Ishikawa (cell line): ENCODE results near the gene CHST14.

Source experiments
- TAF1 ChIP-seq: IDR thresholded peaks from 2 replicates; pipeline ENCODE4 v1.6.1; 2012; ENCODE audit warnings: low read depth, mild to moderate bottlenecking
- YY1 ChIP-seq: IDR thresholded peaks from 2 replicates; pipeline ENCODE4 v1.6.1; 2012; ENCODE audit warnings: low read depth
- TF ChIP-seq, protein P1 (sequence below): IDR thresholded peaks from 2 replicates; pipeline ENCODE4 v1.6.1; 2012; ENCODE audit warnings: low read depth, mild to moderate bottlenecking
- TF ChIP-seq, protein P2 (sequence below): IDR thresholded peaks from 2 replicates; pipeline ENCODE4 v1.6.1; 2012
- TF ChIP-seq, protein P3 (sequence below): IDR thresholded peaks from 2 replicates; pipeline ENCODE4 v1.6.1; 2012

DNA sequence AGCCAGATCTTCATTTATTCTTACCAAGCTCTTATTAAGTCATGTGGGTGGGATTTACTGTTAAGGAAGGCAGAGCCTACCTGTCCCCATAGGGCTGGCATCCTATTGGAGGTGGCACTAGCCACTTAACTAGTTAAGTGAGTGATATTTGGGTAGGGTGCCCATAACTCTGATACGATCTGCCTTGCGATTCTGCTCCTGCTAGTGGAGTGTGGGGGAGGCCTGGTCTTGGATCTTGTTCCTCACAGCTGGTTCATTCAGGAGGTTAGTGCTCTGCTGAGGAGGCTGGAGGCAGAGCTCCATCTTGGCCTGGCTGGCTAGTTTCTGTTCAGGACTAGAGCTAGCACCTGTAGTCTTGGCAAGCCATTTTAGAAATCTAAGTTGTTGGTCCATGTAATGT lies 20.7 kb upstream of the CHST14 start:
- TF ChIP-seq, protein P1, sequence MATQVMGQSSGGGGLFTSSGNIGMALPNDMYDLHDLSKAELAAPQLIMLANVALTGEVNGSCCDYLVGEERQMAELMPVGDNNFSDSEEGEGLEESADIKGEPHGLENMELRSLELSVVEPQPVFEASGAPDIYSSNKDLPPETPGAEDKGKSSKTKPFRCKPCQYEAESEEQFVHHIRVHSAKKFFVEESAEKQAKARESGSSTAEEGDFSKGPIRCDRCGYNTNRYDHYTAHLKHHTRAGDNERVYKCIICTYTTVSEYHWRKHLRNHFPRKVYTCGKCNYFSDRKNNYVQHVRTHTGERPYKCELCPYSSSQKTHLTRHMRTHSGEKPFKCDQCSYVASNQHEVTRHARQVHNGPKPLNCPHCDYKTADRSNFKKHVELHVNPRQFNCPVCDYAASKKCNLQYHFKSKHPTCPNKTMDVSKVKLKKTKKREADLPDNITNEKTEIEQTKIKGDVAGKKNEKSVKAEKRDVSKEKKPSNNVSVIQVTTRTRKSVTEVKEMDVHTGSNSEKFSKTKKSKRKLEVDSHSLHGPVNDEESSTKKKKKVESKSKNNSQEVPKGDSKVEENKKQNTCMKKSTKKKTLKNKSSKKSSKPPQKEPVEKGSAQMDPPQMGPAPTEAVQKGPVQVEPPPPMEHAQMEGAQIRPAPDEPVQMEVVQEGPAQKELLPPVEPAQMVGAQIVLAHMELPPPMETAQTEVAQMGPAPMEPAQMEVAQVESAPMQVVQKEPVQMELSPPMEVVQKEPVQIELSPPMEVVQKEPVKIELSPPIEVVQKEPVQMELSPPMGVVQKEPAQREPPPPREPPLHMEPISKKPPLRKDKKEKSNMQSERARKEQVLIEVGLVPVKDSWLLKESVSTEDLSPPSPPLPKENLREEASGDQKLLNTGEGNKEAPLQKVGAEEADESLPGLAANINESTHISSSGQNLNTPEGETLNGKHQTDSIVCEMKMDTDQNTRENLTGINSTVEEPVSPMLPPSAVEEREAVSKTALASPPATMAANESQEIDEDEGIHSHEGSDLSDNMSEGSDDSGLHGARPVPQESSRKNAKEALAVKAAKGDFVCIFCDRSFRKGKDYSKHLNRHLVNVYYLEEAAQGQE = no peak
- TF ChIP-seq, protein P2, sequence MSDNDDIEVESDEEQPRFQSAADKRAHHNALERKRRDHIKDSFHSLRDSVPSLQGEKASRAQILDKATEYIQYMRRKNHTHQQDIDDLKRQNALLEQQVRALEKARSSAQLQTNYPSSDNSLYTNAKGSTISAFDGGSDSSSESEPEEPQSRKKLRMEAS = no peak
- TF ChIP-seq, protein P3, sequence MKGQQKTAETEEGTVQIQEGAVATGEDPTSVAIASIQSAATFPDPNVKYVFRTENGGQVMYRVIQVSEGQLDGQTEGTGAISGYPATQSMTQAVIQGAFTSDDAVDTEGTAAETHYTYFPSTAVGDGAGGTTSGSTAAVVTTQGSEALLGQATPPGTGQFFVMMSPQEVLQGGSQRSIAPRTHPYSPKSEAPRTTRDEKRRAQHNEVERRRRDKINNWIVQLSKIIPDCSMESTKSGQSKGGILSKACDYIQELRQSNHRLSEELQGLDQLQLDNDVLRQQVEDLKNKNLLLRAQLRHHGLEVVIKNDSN = no peak
- TF ChIP-seq TAF1 (no peak), YY1 (no peak)
